Endothelial cell of umbilical vein (primary cell): ENCODE results near the gene TSPEAR. TPM values are rescaled to one million over a fixed set of nuclear protein-coding genes. Genes with fewer than 3 reads are reported as not detected.

ENCODE experiments used
- BruUV-seq: library from RNA; stranded (reverse); fragments of 400-500 nt; replicated peaks from 2 replicates; lab custom pipeline; 2021; lab: Mats Ljungman, UMichigan
- CTCF ChIA-PET: fragments of 300-600, 350-600 bp; sonication (Branson Sonifier 250); formaldehyde crosslinking; loops from one replicate; lab custom pipeline; 2021; ENCODE audit warnings: antibody characterized with exemption, inconsistent platforms; lab: Charles Lee
- POLR2A ChIA-PET: fragments of 300-600, 350-600 bp; sonication (Branson Sonifier 250); formaldehyde crosslinking; loops from one replicate; lab custom pipeline; 2021; ENCODE audit warnings: antibody characterized with exemption, inconsistent platforms; lab: Charles Lee
- DNase-seq: peaks from one replicate; pipeline ENCODE4 v3.0.0-alpha.2; 2011; ENCODE audit warnings: low read depth, low spot score
- FAIRE-seq: peaks from 2 replicates; lab custom pipeline; 2011; peaks lifted over from hg19 to GRCh38; lab: Jason Lieb, UNC
- H2AFZ ChIP-seq: 2 replicates; pipeline ENCODE4 v1.6.0; 2012; ENCODE audit warnings: low read depth, low read length, control low read depth, inconsistent platforms
- H3K27ac ChIP-seq: 2 replicates; pipeline ENCODE4 v1.5.1; 2011; ENCODE audit warnings: low read depth, mild to moderate bottlenecking, control low read depth, low read length, moderate library complexity; ENCODE audit not compliant: insufficient read depth
- H3K27me3 ChIP-seq, 2 experiments: 2 replicates each; pipeline versions ENCODE4 v1.6.0 to v1.6.1; 2011; ENCODE audit warnings: low read length in 2 of 2, mixed read lengths in 1 of 2; ENCODE audit not compliant: control insufficient read depth in 2 of 2, insufficient read depth in 2 of 2
- H3K36me3 ChIP-seq, 2 experiments: 2 replicates in 1 of 2; 3 replicates in 1 of 2; pipeline ENCODE4 v1.5.1; 2011; ENCODE audit warnings: low read length in 2 of 2, mild to moderate bottlenecking in 1 of 2, moderate library complexity in 1 of 2; ENCODE audit not compliant: control insufficient read depth in 2 of 2, insufficient read depth in 2 of 2; ENCODE audit errors: extremely low read depth in 1 of 2
- H3K4me1 ChIP-seq: 3 replicates; pipeline ENCODE4 v1.5.1; 2011; ENCODE audit warnings: mild to moderate bottlenecking, low read length; ENCODE audit not compliant: control insufficient read depth, insufficient read depth; ENCODE audit errors: extremely low read depth
- H3K4me2 ChIP-seq: 2 replicates; pipeline ENCODE4 v1.6.1; 2011; ENCODE audit warnings: low read length, control low read depth, mixed read lengths; ENCODE audit not compliant: insufficient read depth
- H3K4me3 ChIP-seq, 3 experiments: fragments of 200-600 bp in 1 of 3; sonication (generic), shearing (Covaris generic) in 1 of 3; replicated peaks in 1 of 3; 2 replicates each; pipeline ENCODE4 v1.5.1; 2011 to 2016; ENCODE audit warnings: control low read depth in 3 of 3, low read length in 3 of 3, mild to moderate bottlenecking in 2 of 3, inconsistent platforms in 1 of 3, low read depth in 1 of 3, moderate library complexity in 1 of 3; ENCODE audit not compliant: insufficient read depth in 1 of 3
- H3K79me2 ChIP-seq: 2 replicates; pipeline ENCODE4 v1.6.0; 2012; ENCODE audit warnings: low read length, inconsistent platforms; ENCODE audit not compliant: control insufficient read depth, insufficient read depth
- H3K9ac ChIP-seq: replicated peaks from 2 replicates; pipeline ENCODE3; 2011; ENCODE audit warnings: low read length, control low read depth; ENCODE audit not compliant: insufficient read depth; ENCODE audit errors: extremely low read depth
- H3K9me1 ChIP-seq: replicated peaks from 3 replicates; pipeline ENCODE4 v1.6.0; 2011; ENCODE audit warnings: mild to moderate bottlenecking, low read length; ENCODE audit not compliant: control insufficient read depth, insufficient read depth; ENCODE audit errors: extremely low read depth
- H3K9me3 ChIP-seq: replicated peaks from 2 replicates; pipeline ENCODE4 v1.5.1; 2012; ENCODE audit warnings: low read length, inconsistent platforms; ENCODE audit not compliant: control insufficient read depth, insufficient read depth
- H4K20me1 ChIP-seq: replicated peaks from 2 replicates; pipeline ENCODE3; 2011; ENCODE audit warnings: mild to moderate bottlenecking, low read length; ENCODE audit not compliant: control insufficient read depth, insufficient read depth; ENCODE audit errors: extremely low read depth
- EZH2 ChIP-seq: IDR thresholded peaks from 2 replicates; pipeline ENCODE4 v1.6.1; 2012; ENCODE audit warnings: borderline replicate concordance, low read depth, mild to moderate bottlenecking, moderate library complexity, low read length, inconsistent platforms; ENCODE audit not compliant: severe bottlenecking
- FOS ChIP-seq: IDR thresholded peaks from 2 replicates; pipeline ENCODE4 v1.6.1; 2011; ENCODE audit warnings: mild to moderate bottlenecking, low read length, moderate library complexity, borderline replicate concordance; ENCODE audit not compliant: insufficient read depth
- GATA2 ChIP-seq: IDR thresholded peaks from 2 replicates; pipeline ENCODE4 v1.7.0; 2011; ENCODE audit warnings: low read depth, mild to moderate bottlenecking, moderate library complexity, mixed read lengths, low read length; ENCODE audit not compliant: insufficient read length, insufficient read depth
- JUN ChIP-seq: IDR thresholded peaks from 2 replicates; pipeline ENCODE4 v1.6.1; 2011; ENCODE audit warnings: borderline replicate concordance, low read depth; ENCODE audit not compliant: insufficient read length, insufficient read depth
- MYC ChIP-seq: IDR thresholded peaks from one replicate; pipeline ENCODE4 v1.6.1; 2011; ENCODE audit warnings: mild to moderate bottlenecking, low read depth, low read length
- POLR2A ChIP-seq: IDR thresholded peaks from 2 replicates; pipeline ENCODE4 v1.6.1; 2012; ENCODE audit warnings: low read depth, mild to moderate bottlenecking, control low read depth, low read length
- POLR2AphosphoS5 ChIP-seq: IDR thresholded peaks from 2 replicates; pipeline ENCODE4 v1.6.1; 2012; ENCODE audit warnings: low read depth, mild to moderate bottlenecking, control low read depth, low read length, moderate library complexity; ENCODE audit not compliant: insufficient read depth
- dilution Hi-C: fragments of 300-500 bp; cut with MboI; formaldehyde crosslinking; loops from one replicate; pipeline ENCODE4 v1.15.0; 2019; ENCODE audit warnings: low sequenced_read_pairs; ENCODE audit not compliant: extremely low pct_ligation_motif_present
- intact Hi-C: fragments of 100-400 bp; cut with micrococcal nuclease; formaldehyde crosslinking; loops from one replicate; pipeline ENCODE4 v1.10.0; 2022
- polyA plus RNA-seq, 4 experiments: library from polyadenylated mRNA; depleted of rRNA in 3 of 4; stranded (reverse) in 3 of 4; unstranded in 1 of 4; fragments of >200 nt; gene quantifications; 2 replicates each; pipeline versions ENCODE4 v1.2.1 to v1.2.3, GENCODE V29; 2011 to 2012; ENCODE audit warnings: missing spikeins in 1 of 4
- total RNA-seq: library from RNA; stranded (reverse); gene quantifications from 2 replicates; pipeline ENCODE4 v1.2.3, GENCODE V29; 2021
- TF ChIP-seq, protein P1 (sequence below): IDR thresholded peaks from 2 replicates; pipeline ENCODE4 v1.6.1; 2011; ENCODE audit not compliant: insufficient read depth, insufficient read length
- TF ChIP-seq, protein P2 (sequence below), 2 donors: IDR thresholded peaks; 1 replicate in 1 of 2; 2 replicates in 1 of 2; pipeline ENCODE4 v1.5.1; 2011; ENCODE audit warnings: low read length in 2 of 2, mild to moderate bottlenecking in 2 of 2, moderate library complexity in 2 of 2, control low read depth in 1 of 2, inconsistent platforms in 1 of 2, low read depth in 1 of 2; ENCODE audit not compliant: insufficient read depth in 1 of 2; ENCODE audit errors: extremely low read depth in 1 of 2

TSPEAR gene
- total and polyA plus RNA-seq, 2 donors (not counting 3 experiments of a cell fraction or from before 2014, with no cell fraction given), result 0.01 TPM; not detected in 1

DNA sequence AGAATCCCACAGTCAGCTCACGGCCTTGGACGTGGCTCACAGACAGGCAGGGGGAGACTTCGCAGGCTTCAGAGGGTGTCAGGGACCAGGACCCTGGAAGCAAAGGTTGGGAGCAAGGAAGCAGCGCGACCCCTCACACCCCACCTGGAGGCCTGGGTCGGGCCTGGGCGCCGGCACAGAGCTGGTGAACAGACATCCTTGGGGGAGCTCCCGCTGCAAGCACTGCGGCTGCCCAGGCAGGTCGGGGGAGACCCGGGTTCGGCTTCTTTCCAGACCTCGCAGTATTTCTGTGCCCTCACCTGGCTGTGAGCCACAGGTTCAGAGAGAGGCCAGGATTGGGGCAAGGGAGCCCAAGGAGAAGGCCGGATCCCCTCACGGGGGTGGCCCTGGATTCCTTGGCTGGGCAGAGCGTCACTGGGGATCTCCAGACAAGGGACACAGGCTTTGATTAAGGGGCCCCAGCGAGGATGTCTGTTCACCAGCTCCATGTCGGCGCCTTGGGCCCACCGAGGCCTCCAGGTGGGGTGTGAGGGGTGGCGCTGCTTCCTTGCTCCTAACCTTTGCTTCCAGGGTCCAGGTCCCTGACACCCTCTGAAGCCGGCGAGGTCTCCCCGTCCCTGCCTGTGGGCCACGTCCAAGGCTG, 37.9 kb upstream of the TSPEAR start:
- H3K27me3 ChIP-seq, result peaks cover 8 to 9% of the 10 kb centered on the region in 2 experiments
- H3K79me2 ChIP-seq, result no peaks in the 10 kb centered on the region
- H3K4me2 ChIP-seq, result no peak overlapping the region
- BruUV-seq, result no TSS peak
- POLR2A ChIA-PET, result no interaction called here
- no peaks in the 10 kb centered on the region for H3K9me1 ChIP-seq
- H3K4me3 ChIP-seq, result no peak overlapping the region
- H3K9ac ChIP-seq, result no peak overlapping the region
- H3K36me3 ChIP-seq, result no peaks in the 10 kb centered on the region
- no peaks in the 10 kb centered on the region for H3K9me3 ChIP-seq
- CTCF ChIA-PET, result interaction anchor here (1.7 kb wide), 1 partner anchor 44 kb away, joined by 4 read pairs; no protein-coding TSS in a partner anchor
- no peak overlapping the region for H2AFZ ChIP-seq
- intact Hi-C loops (no loop called here), dilution Hi-C loops (no loop called here)
- TF ChIP-seq FOS (no peak), EZH2 (no peak)
- no peak overlapping the region for H3K27ac ChIP-seq
- DNase-seq (no peak), FAIRE-seq (no peak)
- H4K20me1 ChIP-seq, result no peaks in the 10 kb centered on the region
- peaks cover 24% of the 10 kb centered on the region for H3K4me1 ChIP-seq

DNA sequence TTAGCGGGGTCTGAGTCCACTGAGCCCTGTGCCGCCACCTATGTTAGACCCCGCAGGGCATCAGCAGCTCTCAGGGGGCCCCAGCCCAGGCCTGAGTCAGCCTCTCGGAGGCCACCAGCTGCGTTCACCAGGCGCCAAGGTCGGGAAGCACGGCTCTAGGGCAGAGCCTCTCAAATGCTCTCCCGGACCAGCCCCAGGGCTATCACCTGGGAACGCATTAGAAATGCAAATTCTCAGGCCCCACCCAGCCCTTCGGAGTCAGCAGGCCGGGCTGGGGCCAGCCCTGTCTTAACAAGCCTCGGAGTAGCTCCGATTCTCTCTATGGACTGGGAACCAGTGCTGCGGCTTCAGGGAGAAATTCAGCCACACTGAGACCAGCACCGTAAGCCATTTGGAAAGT, 37.2 kb upstream of the TSPEAR start:
- BruUV-seq, result no TSS peak
- intact Hi-C loops, result no loop called here

More for the DNA sequence above, 37.2 kb upstream of the TSPEAR start:
- H3K4me1 ChIP-seq, result peaks cover 20% of the 10 kb centered on the region
- DNase-seq, result no peak
- dilution Hi-C loops, result no loop called here
- no peaks in the 10 kb centered on the region for H4K20me1 ChIP-seq
- H3K27ac ChIP-seq, result no peak overlapping the region
- H3K27me3 ChIP-seq, result peaks cover 12% of the 10 kb centered on the region in 2 experiments
- no peaks in the 10 kb centered on the region for H3K9me3 ChIP-seq
- H3K36me3 ChIP-seq, result no peaks in the 10 kb centered on the region
- no peaks in the 10 kb centered on the region for H3K79me2 ChIP-seq
- ChIA-PET POLR2A (no interaction called here), CTCF (interaction anchor here (1.7 kb wide), 1 partner anchor 45 kb away, joined by 4 read pairs; no protein-coding TSS in a partner anchor)
- no peak overlapping the region for H3K9ac ChIP-seq
- TF ChIP-seq EZH2 (no peak), JUN (no peak), POLR2AphosphoS5 (no peak), FOS (no peak), GATA2 (no peak), MYC (no peak), POLR2A (no peak)
- TF ChIP-seq, protein P1, sequence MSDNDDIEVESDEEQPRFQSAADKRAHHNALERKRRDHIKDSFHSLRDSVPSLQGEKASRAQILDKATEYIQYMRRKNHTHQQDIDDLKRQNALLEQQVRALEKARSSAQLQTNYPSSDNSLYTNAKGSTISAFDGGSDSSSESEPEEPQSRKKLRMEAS, result no peak
- TF ChIP-seq, protein P2, sequence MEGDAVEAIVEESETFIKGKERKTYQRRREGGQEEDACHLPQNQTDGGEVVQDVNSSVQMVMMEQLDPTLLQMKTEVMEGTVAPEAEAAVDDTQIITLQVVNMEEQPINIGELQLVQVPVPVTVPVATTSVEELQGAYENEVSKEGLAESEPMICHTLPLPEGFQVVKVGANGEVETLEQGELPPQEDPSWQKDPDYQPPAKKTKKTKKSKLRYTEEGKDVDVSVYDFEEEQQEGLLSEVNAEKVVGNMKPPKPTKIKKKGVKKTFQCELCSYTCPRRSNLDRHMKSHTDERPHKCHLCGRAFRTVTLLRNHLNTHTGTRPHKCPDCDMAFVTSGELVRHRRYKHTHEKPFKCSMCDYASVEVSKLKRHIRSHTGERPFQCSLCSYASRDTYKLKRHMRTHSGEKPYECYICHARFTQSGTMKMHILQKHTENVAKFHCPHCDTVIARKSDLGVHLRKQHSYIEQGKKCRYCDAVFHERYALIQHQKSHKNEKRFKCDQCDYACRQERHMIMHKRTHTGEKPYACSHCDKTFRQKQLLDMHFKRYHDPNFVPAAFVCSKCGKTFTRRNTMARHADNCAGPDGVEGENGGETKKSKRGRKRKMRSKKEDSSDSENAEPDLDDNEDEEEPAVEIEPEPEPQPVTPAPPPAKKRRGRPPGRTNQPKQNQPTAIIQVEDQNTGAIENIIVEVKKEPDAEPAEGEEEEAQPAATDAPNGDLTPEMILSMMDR (IDR thresholded peaks at IDR 0.05; ENCODE audit: extremely low read depth in 1 of 2, insufficient read depth in 1 of 2, low read depth in 1 of 2, low read length in 2 of 2), result no peak
- H3K9me1 ChIP-seq, result no peaks in the 10 kb centered on the region
- no peak overlapping the region for H3K4me2 ChIP-seq
- FAIRE-seq, result no peak
- no peak overlapping the region for H3K4me3 ChIP-seq
- H2AFZ ChIP-seq, result no peak overlapping the region
